DMS53 (cell line): Measurements from ENCODE around the gene LMNB1.
A peak's percentile ranks its signal among the peaks of the same experiment; 100 is the strongest.

Experiments
- DNase-seq: peaks from one replicate; lab custom pipeline; 2025; lab: John Stamatoyannopoulos, UW

The LMNB1 gene

DNA sequence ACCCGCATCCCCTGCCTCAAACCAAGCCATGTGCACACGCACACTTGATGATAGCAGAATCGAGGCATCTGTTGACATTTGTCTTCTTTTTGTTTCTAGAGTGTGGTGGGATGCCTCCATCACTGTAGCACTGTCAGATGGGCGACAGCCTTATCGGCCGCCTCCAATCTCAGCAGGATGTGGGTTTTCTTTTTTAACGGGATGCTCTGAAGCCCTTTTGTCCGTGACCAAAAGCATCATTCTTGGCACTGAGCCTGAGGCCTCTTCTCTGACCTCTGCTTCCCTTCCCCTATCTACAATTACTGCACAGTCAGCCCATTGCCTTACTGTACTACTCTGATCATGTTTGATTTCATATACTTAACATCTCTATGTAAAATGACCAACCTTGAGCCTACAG, 78.3 kb downstream of the LMNB1 start:
- DNase-seq = no peak

DNA sequence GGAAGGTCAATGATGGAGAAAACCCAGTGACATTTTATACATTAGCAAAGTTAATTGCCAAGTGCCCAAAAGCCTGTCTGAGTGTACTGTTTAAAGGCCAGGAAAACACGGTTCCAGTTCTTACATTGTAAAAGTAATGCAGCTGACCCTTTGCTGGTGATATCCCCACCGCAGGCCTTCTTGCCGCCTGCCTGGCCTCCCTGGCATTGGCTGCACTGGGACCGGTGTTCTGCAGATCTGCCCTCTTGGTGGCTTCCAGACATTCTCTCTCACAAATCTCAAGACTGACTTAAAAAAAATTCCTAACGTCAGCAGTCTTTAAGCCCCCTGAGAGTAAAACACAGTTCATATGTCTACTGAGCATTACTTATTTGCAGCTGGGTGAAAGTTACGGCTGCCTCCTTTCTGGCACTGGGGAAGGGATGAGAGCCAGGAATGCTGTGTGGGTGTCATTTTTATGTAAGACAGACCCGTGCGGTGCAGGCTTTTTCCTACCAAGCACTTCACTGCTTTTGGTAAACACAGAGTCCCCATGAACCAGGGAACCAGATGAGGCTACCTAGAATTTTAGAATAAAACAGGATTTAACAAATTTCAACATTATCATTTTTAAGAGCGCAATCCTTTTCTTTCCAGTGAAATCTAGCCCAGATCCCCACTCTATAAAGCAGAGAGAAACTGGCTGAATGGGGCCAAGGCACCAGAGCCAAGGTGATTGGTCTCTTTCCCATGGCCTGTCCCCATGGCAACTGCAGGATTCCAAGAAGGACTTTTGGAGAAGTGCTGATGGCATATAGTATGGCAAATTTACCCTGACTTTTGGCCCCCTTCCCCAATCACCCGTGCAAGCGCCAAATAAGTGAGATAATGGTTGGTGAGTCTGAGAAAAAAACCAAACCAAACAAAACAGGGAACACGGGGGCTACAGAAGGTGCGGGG, 80.8 kb downstream of the LMNB1 start:
- DNase-seq = no peak

DNA sequence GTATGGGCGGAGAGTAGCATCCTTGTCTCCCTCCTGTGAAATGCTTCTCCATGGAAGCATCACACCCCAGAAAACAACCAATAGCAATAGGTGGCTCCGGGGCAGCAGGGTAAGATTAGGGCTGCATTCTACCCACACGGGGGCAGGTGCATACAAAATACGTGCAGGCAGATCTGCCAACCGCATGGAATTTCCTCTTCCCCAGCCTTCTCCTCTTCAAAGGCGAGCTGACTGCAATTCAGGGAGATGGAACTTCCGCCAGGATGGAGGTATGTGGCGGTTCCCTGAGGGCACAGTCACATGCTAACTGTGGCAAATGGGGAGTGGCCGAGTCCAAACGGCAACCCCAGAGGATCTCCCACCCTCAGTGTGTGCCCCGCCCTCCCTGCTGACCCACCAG, 81.5 kb downstream of the LMNB1 start:
- DNase-seq = no peak

- peak; percentile 51 for DNase-seq
These were observed 86.5 kb downstream of the LMNB1 start for GRCh38 chr5:126863402-126863801.

DNA sequence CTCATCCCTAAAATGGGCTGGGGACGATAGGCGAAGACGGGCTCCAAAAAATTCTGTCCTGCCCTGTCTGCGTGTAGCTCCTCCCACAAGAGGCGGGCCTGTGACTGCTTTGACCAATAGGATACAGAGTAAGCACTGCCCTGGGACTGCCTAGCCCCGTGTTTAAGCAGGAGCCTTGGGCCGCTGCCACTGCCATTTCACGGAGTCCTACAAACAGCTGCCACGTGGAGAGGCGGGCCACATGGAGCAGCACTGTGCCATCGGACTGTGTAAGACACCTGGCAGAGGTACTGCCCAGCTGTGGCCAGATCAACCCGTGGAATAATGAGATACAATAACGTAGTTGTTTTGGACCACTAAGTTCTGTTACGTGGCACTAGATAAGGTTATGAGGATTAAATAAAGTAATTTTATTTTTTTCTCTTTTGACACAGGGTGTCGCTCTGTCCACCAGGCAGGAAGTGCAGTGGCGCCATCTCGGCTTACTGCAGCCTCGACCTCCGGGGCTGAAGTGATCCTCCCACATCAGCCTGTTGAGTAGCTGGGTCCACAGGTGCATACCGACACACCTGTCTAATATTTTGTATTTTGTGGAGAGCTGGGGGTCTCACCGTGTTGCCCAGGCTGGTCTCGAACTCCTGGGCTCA, 87.2 kb downstream of the LMNB1 start:
- DNase-seq = peak; percentile 98

DNA sequence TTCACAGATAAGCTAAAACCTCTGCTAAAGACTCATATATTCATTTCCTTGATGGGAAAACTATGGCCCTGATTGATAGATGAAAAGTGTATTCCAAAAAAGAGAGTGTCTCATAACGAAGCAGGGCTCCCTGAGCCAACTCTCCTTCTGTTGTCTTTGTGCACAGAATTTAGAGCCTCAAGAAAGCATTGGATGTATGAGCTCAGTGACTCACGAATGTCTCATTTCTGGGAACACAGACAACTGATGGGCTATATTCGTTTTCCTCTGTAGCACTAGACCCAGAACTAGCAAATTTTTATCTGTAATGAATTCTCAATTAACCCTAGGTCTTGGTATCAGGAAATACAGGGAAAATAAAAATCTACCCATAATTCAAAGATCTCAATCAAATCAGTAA, 88.4 kb downstream of the LMNB1 start:
- no peak for DNase-seq

GRCh38 chr5:126866851-126867636, 90.1 kb downstream of the LMNB1 start:
- DNase-seq = no peak

- DNase-seq = no peak
These were observed 91.5 kb downstream of the LMNB1 start for GRCh38 chr5:126868338-126869004.

DNA sequence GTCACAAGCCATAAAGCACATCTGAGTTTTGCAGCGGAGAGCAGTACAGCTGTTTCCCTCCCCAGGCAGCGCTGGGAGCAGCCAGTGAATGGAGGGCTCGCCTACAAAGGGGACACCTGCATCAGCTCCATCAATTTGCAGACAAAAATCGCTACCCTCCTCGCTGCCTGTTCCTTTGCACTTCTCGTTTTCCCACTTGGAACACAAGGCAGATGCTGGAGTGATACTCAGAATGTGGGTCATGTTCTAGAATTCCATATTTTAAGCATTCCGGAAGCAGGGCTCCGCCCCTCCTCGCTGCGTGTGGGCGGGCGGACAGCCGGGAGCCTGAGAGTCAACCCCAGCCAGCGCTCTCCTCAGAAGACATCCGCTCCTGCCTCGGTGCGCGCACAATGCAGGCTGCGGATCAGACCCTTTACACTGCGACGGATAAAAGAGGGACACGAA, 92.1 kb downstream of the LMNB1 start:
- no peak for DNase-seq

GRCh38 chr5:126871441-126871840, 94.5 kb downstream of the LMNB1 start:
- no peak for DNase-seq

GRCh38 chr5:126872561-126873354, 95.8 kb downstream of the LMNB1 start:
- no peak for DNase-seq

- no peak for DNase-seq
These were observed 98.4 kb downstream of the LMNB1 start for GRCh38 chr5:126875303-126875785.

DNA sequence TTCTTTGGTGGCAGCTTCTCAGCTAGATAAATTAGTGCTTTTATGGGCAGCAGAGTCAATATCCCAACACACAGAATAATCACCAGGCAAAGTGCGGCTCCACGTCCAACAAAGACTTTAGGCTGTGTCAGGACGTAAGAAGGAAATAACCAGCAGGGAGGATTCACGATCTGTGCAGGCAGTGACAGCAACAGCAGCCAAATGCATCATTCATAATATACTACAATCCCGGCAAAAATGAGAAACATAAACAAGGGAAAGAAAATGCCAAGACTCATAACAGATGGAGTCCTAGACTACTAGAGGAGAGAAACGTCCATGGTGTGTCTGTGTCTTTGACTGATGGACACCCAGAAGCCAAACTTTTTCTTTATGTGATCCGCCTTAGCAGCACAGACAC, 100.7 kb downstream of the LMNB1 start:
- no peak for DNase-seq

DNA sequence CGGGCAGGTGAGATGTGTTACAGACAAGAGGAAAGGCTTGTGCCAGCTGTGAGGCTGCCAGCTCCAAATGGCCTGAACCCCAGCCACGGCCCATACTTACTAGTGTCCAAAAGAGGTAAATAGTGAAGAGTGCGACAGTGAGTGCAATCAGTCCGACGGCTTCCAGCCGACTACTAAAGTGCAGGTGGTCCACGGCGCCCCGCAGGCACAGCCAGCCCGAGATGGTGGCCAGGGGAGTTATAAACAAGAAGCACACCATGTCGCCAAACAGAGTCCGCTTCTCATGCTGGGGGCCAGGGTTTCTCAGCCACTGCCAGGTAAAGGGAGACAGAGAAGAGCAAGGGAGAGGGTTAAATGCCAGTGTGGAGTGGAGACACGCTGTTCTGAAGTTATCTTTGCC, 101.1 kb downstream of the LMNB1 start:
- DNase-seq = no peak

- no peak for DNase-seq
These were observed 101.7 kb downstream of the LMNB1 start for GRCh38 chr5:126878634-126879033.

GRCh38 chr5:126881821-126882600, 105.1 kb downstream of the LMNB1 start:
- DNase-seq = no peak

GRCh38 chr5:126883564-126884245, 106.8 kb downstream of the LMNB1 start:
- no peak for DNase-seq

DNA sequence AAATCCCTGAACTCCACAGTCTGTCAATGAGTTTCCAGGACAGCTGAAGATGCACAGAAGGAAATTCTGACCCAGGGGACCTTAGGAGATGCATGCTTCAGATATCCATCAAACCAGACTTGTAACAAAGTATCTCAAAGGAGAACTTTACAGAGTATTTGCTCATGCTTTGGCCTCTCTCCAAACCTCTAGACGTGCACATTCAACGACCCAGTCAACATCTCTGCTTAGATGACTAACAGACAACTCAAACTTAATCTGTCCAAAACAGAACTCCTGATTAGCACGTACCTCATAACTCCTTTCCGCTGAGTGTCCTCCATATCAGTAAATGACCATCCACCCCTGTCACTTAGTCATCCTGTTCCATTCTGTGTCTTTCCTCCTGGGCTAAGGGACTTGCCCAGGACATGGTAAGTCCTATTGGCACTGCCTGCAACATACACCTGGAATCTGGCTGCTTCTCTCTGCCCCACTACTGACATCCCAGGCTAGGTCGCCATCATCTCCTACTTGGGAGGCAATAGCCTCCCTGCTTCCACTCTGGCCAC, 107.4 kb downstream of the LMNB1 start:
- DNase-seq = no peak
